Suprapubic skin (tissue), 3 donors: ENCODE results near the gene TEP1.
"Not testable (repeated sequence)": the region's sequence is repeated elsewhere in the genome, so short reads cannot be mapped to it uniquely, and the experiment has no call there.

ENCODE experiments used
- POLR2AphosphoS5 ChIP-seq, 3 donors: sonication (generic); formaldehyde crosslinking; IDR thresholded peaks; one replicate each; pipeline ENCODE4 v1.6.1; 2017; ENCODE audit warnings: antibody characterized with exemption in 3 of 3
- TF ChIP-seq, protein P1 (sequence below), 2 donors: fragments of 200-600 bp in 1 of 2; fragments of 450-650 bp in 1 of 2; sonication (generic) in 1 of 2; IDR thresholded peaks; one replicate each; pipeline ENCODE4 v1.5.1; 2016 to 2019; ENCODE audit warnings: antibody characterized with exemption in 2 of 2, mild to moderate bottlenecking in 1 of 2, moderate library complexity in 1 of 2

DNA sequence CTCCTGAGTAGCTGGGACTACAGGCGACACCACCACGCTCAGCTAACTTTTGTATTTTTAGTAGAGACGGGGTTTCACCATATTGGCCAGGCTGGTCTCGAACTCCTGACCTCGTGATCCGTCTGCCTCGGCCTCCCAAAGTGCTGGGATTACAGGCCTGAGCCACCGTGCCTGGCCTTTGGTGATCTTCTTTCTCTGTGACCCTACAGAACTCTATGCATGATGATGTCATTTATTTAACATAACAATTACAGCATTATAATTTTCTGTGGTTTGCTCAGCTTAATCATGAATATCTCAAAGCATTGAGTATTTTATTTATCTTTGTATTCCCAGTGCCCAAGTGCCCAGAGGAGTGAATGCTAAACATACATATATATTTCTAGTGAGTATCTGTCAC lies 39.5 kb upstream of the TEP1 start:
- TF ChIP-seq, protein P1, sequence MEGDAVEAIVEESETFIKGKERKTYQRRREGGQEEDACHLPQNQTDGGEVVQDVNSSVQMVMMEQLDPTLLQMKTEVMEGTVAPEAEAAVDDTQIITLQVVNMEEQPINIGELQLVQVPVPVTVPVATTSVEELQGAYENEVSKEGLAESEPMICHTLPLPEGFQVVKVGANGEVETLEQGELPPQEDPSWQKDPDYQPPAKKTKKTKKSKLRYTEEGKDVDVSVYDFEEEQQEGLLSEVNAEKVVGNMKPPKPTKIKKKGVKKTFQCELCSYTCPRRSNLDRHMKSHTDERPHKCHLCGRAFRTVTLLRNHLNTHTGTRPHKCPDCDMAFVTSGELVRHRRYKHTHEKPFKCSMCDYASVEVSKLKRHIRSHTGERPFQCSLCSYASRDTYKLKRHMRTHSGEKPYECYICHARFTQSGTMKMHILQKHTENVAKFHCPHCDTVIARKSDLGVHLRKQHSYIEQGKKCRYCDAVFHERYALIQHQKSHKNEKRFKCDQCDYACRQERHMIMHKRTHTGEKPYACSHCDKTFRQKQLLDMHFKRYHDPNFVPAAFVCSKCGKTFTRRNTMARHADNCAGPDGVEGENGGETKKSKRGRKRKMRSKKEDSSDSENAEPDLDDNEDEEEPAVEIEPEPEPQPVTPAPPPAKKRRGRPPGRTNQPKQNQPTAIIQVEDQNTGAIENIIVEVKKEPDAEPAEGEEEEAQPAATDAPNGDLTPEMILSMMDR (IDR thresholded peaks at IDR 0.05) = not testable (repeated sequence)
- TF ChIP-seq POLR2AphosphoS5 (IDR thresholded peaks at IDR 0.05) = not testable (repeated sequence)
